ENCODE results near the gene MAGEC1. TPM values are rescaled to one million over a fixed set of nuclear protein-coding genes. Genes with fewer than 3 reads are reported as not detected.

The MAGEC1 gene
- total RNA-seq, 4 donors from 2014 or later, result not detected

- Histone ChIP-seq H3K27me3 (no peaks in the 10 kb centered on the region), H3K4me3 (no peak overlapping the region), H3K27ac (no peak overlapping the region), H3K9me3 (no peaks in the 10 kb centered on the region), H3K36me3 (no peaks in the 10 kb centered on the region), H3K4me1 (no peaks in the 10 kb centered on the region)
- no peak for TF ChIP-seq POLR2A (IDR thresholded peaks at IDR 0.05)
- TF ChIP-seq, protein P1, sequence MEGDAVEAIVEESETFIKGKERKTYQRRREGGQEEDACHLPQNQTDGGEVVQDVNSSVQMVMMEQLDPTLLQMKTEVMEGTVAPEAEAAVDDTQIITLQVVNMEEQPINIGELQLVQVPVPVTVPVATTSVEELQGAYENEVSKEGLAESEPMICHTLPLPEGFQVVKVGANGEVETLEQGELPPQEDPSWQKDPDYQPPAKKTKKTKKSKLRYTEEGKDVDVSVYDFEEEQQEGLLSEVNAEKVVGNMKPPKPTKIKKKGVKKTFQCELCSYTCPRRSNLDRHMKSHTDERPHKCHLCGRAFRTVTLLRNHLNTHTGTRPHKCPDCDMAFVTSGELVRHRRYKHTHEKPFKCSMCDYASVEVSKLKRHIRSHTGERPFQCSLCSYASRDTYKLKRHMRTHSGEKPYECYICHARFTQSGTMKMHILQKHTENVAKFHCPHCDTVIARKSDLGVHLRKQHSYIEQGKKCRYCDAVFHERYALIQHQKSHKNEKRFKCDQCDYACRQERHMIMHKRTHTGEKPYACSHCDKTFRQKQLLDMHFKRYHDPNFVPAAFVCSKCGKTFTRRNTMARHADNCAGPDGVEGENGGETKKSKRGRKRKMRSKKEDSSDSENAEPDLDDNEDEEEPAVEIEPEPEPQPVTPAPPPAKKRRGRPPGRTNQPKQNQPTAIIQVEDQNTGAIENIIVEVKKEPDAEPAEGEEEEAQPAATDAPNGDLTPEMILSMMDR (IDR thresholded peaks at IDR 0.05 in 4 of 5, conservative IDR thresholded peaks at IDR 0.05 in 1 of 5), result no peak
- intact Hi-C loops (cut with DNase I; ENCODE audit: low total_unique reads), result no loop called here
- ATAC-seq (no peak), DNase-seq (no peak)
- in situ Hi-C loops (cut with MboI; ENCODE audit: low sequenced_read_pairs in 4 of 4), result no loop called here
These were observed 41.7 kb downstream of the MAGEC1 start for GRCh38 chrX:141945426-141945825.

DNA sequence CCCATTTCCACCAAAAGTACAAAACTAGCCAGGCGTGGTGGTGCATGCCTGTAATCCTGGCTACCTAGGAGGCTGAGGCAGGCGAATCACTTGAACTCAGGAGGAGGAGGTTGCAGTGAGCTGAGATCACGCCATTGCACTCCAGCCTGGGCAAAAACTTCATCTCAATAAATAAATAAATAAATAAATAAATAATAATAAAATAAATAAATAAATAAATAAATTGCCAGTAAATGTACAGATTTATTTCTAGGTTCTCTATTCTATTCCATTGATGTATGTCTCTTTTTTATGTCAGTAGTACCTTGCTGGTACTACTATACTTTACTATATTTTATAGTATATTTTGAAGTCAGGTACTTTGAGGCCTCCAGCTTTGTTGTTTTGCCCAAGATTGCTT, 43.7 kb downstream of the MAGEC1 start:
- TF ChIP-seq, protein P1 (IDR thresholded peaks at IDR 0.05 in 4 of 5, conservative IDR thresholded peaks at IDR 0.05 in 1 of 5), result no peak
- no peak for TF ChIP-seq POLR2A (IDR thresholded peaks at IDR 0.05)
- H3K4me3 ChIP-seq, result no peak overlapping the region
- intact Hi-C loops (cut with DNase I; ENCODE audit: low total_unique reads), result no loop called here
- no peaks in the 10 kb centered on the region for H3K4me1 ChIP-seq
- no peaks in the 10 kb centered on the region for H3K27me3 ChIP-seq
- no peak for DNase-seq
- ATAC-seq, result no peak
- no peaks in the 10 kb centered on the region for H3K9me3 ChIP-seq
- H3K27ac ChIP-seq, result no peak overlapping the region
- no peaks in the 10 kb centered on the region for H3K36me3 ChIP-seq
- in situ Hi-C loops (cut with MboI; ENCODE audit: low sequenced_read_pairs in 4 of 4), result no loop called here

GRCh38 chrX:141952603-141953002, 48.9 kb downstream of the MAGEC1 start:
- Histone ChIP-seq H3K4me3 (no peak overlapping the region), H3K4me1 (no peaks in the 10 kb centered on the region), H3K27me3 (no peaks in the 10 kb centered on the region), H3K36me3 (no peaks in the 10 kb centered on the region), H3K27ac (no peak overlapping the region), H3K9me3 (no peaks in the 10 kb centered on the region)
- DNase-seq, result no peak
- intact Hi-C loops (cut with DNase I; ENCODE audit: low total_unique reads) (no loop called here), in situ Hi-C loops (cut with MboI; ENCODE audit: low sequenced_read_pairs in 4 of 4) (no loop called here)
- TF ChIP-seq POLR2A (IDR thresholded peaks at IDR 0.05), result no peak
- TF ChIP-seq, protein P1 (IDR thresholded peaks at IDR 0.05 in 4 of 5, conservative IDR thresholded peaks at IDR 0.05 in 1 of 5), result no peak
- no peak for ATAC-seq

DNA sequence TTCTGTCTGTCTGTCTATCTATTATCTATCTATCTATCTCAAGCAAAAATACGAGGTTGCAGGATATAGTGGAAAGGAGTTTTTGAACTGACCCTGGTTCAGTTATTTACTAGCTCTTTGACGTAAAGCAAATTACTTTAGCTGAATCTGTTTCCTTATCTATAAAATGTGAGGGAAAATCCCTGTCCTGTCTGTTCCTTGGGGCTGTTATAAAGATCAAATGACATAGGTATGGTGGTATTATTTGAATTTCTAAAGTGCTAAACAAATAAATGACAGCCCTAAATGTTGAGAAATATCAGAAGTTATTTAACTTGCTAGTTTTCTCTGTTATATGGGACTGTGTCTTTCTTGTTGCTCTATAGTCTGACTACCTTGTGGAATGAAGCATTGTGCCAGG, 55.0 kb downstream of the MAGEC1 start:
- no peak for ATAC-seq
- Histone ChIP-seq H3K9me3 (no peaks in the 10 kb centered on the region), H3K36me3 (no peaks in the 10 kb centered on the region), H3K27me3 (no peaks in the 10 kb centered on the region), H3K27ac (no peak overlapping the region), H3K4me1 (no peaks in the 10 kb centered on the region), H3K4me3 (no peak overlapping the region)
- no peak for TF ChIP-seq POLR2A (IDR thresholded peaks at IDR 0.05)
- DNase-seq, result no peak
- intact Hi-C loops (cut with DNase I; ENCODE audit: low total_unique reads), result no loop called here
- in situ Hi-C loops (cut with MboI; ENCODE audit: low sequenced_read_pairs in 4 of 4), result no loop called here

Other genes starting within 250 kb of the MAGEC1 start
- not detected for gene SPANXD, start 205.2 kb upstream of the MAGEC1 start, total RNA-seq
- gene MAGEC3, start 65.6 kb upstream of the MAGEC1 start, total RNA-seq, result not detected

All from gastrocnemius medialis (tissue), 4 donors.